Measurements from ENCODE around the gene TSSK2.
"Not testable (repeated sequence)": the region's sequence is repeated elsewhere in the genome, so short reads cannot be mapped to it uniquely, and the experiment has no call there.

Gene TSSK2

GRCh38 chr22:19130959-19131684 is at the start of gene TSSK2:
Gene TSSK2 (plus strand): TSS chr22:19131308. CDS start chr22:19131400, 92 bp downstream.
- no peak for DNase-seq

GRCh38 chr22:19081351-19081750 is 49.8 kb upstream of the TSSK2 start:
- DNase-seq: no peak

- DNase-seq: no peak
Observed at GRCh38 chr22:19082101-19082500, 49.0 kb upstream of the TSSK2 start.

- no peak for DNase-seq
Observed at GRCh38 chr22:19082793-19083192, 48.3 kb upstream of the TSSK2 start.

- DNase-seq: not testable (repeated sequence)
Observed at GRCh38 chr22:19084126-19084525, 47.0 kb upstream of the TSSK2 start.

- not testable (repeated sequence) for DNase-seq
Observed at GRCh38 chr22:19084586-19084985, 46.5 kb upstream of the TSSK2 start.

- DNase-seq: peak in 1 of 2 experiments; percentile 6
Observed at GRCh38 chr22:19085233-19085718, 45.8 kb upstream of the TSSK2 start.

- no peak for DNase-seq
Observed at GRCh38 chr22:19086417-19086816, 44.7 kb upstream of the TSSK2 start.

- DNase-seq: no peak
Observed at GRCh38 chr22:19086896-19087295, 44.2 kb upstream of the TSSK2 start.

GRCh38 chr22:19088866-19089595 is 42.1 kb upstream of the TSSK2 start:
- DNase-seq: no peak

- DNase-seq: no peak
Observed at GRCh38 chr22:19090183-19090582, 40.9 kb upstream of the TSSK2 start.

- no peak for DNase-seq
Observed at GRCh38 chr22:19090586-19091127, 40.5 kb upstream of the TSSK2 start.

- no peak for DNase-seq
Observed at GRCh38 chr22:19092725-19093124, 38.4 kb upstream of the TSSK2 start.

GRCh38 chr22:19094393-19094997 is 36.6 kb upstream of the TSSK2 start:
- DNase-seq: no peak

- DNase-seq: no peak
Observed at GRCh38 chr22:19096555-19096954, 34.6 kb upstream of the TSSK2 start.

- no peak for DNase-seq
Observed at GRCh38 chr22:19097518-19097917, 33.6 kb upstream of the TSSK2 start.

GRCh38 chr22:19098157-19098556 is 33.0 kb upstream of the TSSK2 start:
- no peak for DNase-seq

- no peak for DNase-seq
Observed at GRCh38 chr22:19103880-19104821, 27.0 kb upstream of the TSSK2 start.

- DNase-seq: no peak
Observed at GRCh38 chr22:19105456-19105855, 25.7 kb upstream of the TSSK2 start.

GRCh38 chr22:19105867-19106802 is 25.0 kb upstream of the TSSK2 start:
- peak in 1 of 2 experiments; percentile 46 for DNase-seq
